ENCODE measurements around the gene BMP6.

Gene BMP6

GRCh38 chr6:7725849-7726415 lies at the start of gene BMP6:
BMP6 (plus strand) TSS chr6:7726099; CDS start chr6:7726956, 857 bp downstream.
- Histone ChIP-seq H3K4me1 (ENCODE audit: control insufficient read depth in 1 of 2, insufficient read depth in 1 of 2, low read depth in 1 of 2, low read length in 1 of 2) (peaks cover 65 to 66% of the 10 kb centered on the region in 2 experiments), H3K36me3 (no peaks in the 10 kb centered on the region), H3K27ac (peak within 1 kb of the TSS; percentile 66), H3K27me3 (peaks cover 80% of the 10 kb centered on the region), H3K9me3 (no peaks in the 10 kb centered on the region), H3K4me3 (ENCODE audit: low read depth in 1 of 2, low read length in 1 of 2) (peak within 1 kb of the TSS; percentile 71 to 79)
- TF ChIP-seq, protein P1, sequence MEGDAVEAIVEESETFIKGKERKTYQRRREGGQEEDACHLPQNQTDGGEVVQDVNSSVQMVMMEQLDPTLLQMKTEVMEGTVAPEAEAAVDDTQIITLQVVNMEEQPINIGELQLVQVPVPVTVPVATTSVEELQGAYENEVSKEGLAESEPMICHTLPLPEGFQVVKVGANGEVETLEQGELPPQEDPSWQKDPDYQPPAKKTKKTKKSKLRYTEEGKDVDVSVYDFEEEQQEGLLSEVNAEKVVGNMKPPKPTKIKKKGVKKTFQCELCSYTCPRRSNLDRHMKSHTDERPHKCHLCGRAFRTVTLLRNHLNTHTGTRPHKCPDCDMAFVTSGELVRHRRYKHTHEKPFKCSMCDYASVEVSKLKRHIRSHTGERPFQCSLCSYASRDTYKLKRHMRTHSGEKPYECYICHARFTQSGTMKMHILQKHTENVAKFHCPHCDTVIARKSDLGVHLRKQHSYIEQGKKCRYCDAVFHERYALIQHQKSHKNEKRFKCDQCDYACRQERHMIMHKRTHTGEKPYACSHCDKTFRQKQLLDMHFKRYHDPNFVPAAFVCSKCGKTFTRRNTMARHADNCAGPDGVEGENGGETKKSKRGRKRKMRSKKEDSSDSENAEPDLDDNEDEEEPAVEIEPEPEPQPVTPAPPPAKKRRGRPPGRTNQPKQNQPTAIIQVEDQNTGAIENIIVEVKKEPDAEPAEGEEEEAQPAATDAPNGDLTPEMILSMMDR (IDR thresholded peaks at IDR 0.05), result peak; percentile 48

DNA sequence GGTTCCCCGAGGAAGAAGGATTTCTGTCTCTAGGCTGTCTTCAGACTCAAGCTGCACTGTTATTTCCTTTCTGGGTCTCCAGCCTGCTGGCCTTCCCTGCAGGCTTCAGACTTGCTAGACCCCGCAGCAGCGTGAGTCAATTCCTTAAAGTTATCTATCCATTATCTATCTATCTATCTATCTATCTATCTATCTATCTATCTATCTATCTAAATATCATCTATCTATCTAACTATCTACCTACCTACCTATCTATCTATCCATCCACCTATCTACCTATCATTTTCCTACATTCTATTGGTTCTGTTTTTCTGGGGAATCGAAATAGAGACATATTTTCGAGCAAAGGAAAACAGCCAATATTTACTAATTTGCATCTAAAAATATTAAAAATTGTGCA lies 48.7 kb upstream of the BMP6 start:
- Histone ChIP-seq H3K4me1 (ENCODE audit: control insufficient read depth in 1 of 2, insufficient read depth in 1 of 2, low read depth in 1 of 2, low read length in 1 of 2) (peaks cover 0 to 6% of the 10 kb centered on the region in 2 experiments), H3K4me3 (ENCODE audit: low read depth in 1 of 2, low read length in 1 of 2) (no peak overlapping the region), H3K9me3 (no peaks in the 10 kb centered on the region), H3K27me3 (peaks cover 47% of the 10 kb centered on the region), H3K36me3 (no peaks in the 10 kb centered on the region), H3K27ac (no peak overlapping the region)
- TF ChIP-seq, protein P1 (IDR thresholded peaks at IDR 0.05), result no peak

- Histone ChIP-seq H3K27me3 (peaks cover 21% of the 10 kb centered on the region), H3K36me3 (no peaks in the 10 kb centered on the region), H3K4me1 (ENCODE audit: control insufficient read depth in 1 of 2, insufficient read depth in 1 of 2, low read depth in 1 of 2, low read length in 1 of 2) (no peaks in the 10 kb centered on the region), H3K9me3 (no peaks in the 10 kb centered on the region), H3K27ac (no peak overlapping the region), H3K4me3 (ENCODE audit: low read depth in 1 of 2, low read length in 1 of 2) (no peak overlapping the region)
- TF ChIP-seq, protein P1 (IDR thresholded peaks at IDR 0.05), result no peak
These were observed 45.4 kb upstream of the BMP6 start for GRCh38 chr6:7680393-7681075.

DNA sequence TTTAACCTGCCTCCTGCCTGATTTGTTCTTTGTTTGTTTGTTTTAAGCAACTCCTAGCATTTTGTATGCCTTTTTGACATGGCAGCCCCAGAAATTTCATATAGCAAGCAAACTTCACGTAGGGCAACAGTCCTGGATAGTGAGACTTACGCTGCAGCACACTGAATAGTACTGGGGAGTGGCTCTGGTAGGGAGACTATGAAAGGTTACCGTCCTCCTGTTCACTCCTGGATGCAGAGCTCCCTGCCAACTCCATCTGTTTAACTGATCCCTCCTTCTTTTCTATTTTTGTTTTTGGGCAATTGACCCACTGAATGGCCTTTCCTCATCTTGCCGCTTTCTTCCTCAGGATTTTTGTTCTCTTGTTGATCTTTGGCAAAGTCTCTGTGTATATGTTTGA lies 44.5 kb upstream of the BMP6 start:
- Histone ChIP-seq H3K4me1 (ENCODE audit: control insufficient read depth in 1 of 2, insufficient read depth in 1 of 2, low read depth in 1 of 2, low read length in 1 of 2) (no peaks in the 10 kb centered on the region), H3K36me3 (no peaks in the 10 kb centered on the region), H3K4me3 (ENCODE audit: low read depth in 1 of 2, low read length in 1 of 2) (no peak overlapping the region), H3K27ac (no peak overlapping the region), H3K9me3 (no peaks in the 10 kb centered on the region), H3K27me3 (peaks cover 21% of the 10 kb centered on the region)
- TF ChIP-seq, protein P1 (IDR thresholded peaks at IDR 0.05), result no peak

DNA sequence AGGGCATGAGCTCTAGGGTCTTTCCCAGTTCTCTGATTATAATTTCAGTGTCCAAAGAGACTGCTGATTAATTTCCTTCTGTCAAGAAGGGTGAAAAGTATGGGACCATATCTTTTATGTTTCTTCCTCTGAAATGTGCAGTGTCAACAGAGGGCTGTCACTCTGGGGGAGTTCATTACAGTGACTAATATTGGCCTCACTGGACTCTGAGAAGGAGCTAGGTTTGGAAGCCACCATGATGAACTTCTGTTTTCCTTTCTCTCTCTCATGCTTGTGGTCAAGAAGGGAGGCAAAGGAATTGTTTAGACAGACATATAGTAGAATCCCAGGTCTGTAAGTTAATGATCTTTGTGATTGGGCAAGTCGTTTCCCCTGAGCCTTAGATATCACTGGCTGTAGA lies 41.8 kb upstream of the BMP6 start:
- H3K4me1 ChIP-seq (ENCODE audit: control insufficient read depth in 1 of 2, insufficient read depth in 1 of 2, low read depth in 1 of 2, low read length in 1 of 2), result no peaks in the 10 kb centered on the region
- TF ChIP-seq, protein P1 (IDR thresholded peaks at IDR 0.05), result no peak
- H3K4me3 ChIP-seq (ENCODE audit: low read depth in 1 of 2, low read length in 1 of 2), result no peak overlapping the region
- no peak overlapping the region for H3K27ac ChIP-seq
- H3K36me3 ChIP-seq, result no peaks in the 10 kb centered on the region
- peaks cover 18% of the 10 kb centered on the region for H3K27me3 ChIP-seq
- H3K9me3 ChIP-seq, result no peaks in the 10 kb centered on the region
